HG03196 (cell line): ENCODE data around the gene PDPR.
"Not testable (repeated sequence)": the region's sequence is repeated elsewhere in the genome, so short reads cannot be mapped to it uniquely, and the experiment has no call there.

Source experiments
- ATAC-seq: cut with Tn5 transposase; IDR thresholded peaks from one replicate; pipeline ENCODE4 v1.9.1; 2021; ENCODE audit not compliant: unreplicated experiment

Gene PDPR

GRCh38 chr16:70113982-70114826, at the start of gene PDPR:
Gene PDPR, plus strand, starts transcription at chr16:70114332. Its CDS starts 6,161 bp downstream, at chr16:70120493.
- ATAC-seq, result peak; percentile 87

GRCh38 chr16:70064841-70065370, 49.2 kb upstream of the PDPR start:
- ATAC-seq, result peak; percentile 14

- ATAC-seq, result peak; percentile 20
These were observed 48.8 kb upstream of the PDPR start for GRCh38 chr16:70065376-70065745.

- peak; percentile 88 for ATAC-seq
These were observed 48.1 kb upstream of the PDPR start for GRCh38 chr16:70065746-70066658.

- ATAC-seq, result not testable (repeated sequence)
These were observed 47.4 kb upstream of the PDPR start for GRCh38 chr16:70066751-70067150.

GRCh38 chr16:70079081-70079480, 35.1 kb upstream of the PDPR start:
- not testable (repeated sequence) for ATAC-seq

GRCh38 chr16:70081219-70081618, 32.9 kb upstream of the PDPR start:
- ATAC-seq, result not testable (repeated sequence)

GRCh38 chr16:70083931-70084330, 30.2 kb upstream of the PDPR start:
- not testable (repeated sequence) for ATAC-seq

GRCh38 chr16:70088160-70088559, 26.0 kb upstream of the PDPR start:
- not testable (repeated sequence) for ATAC-seq

GRCh38 chr16:70088877-70089276, 25.3 kb upstream of the PDPR start:
- not testable (repeated sequence) for ATAC-seq

- ATAC-seq, result not testable (repeated sequence)
These were observed 24.8 kb upstream of the PDPR start for GRCh38 chr16:70089289-70089688.

- ATAC-seq, result not testable (repeated sequence)
These were observed 23.0 kb upstream of the PDPR start for GRCh38 chr16:70091104-70091503.

- not testable (repeated sequence) for ATAC-seq
These were observed 20.0 kb upstream of the PDPR start for GRCh38 chr16:70094096-70094495.

- not testable (repeated sequence) for ATAC-seq
These were observed 4.4 kb upstream of the PDPR start for GRCh38 chr16:70109583-70110279.

- not testable (repeated sequence) for ATAC-seq
These were observed 2.0 kb upstream of the PDPR start for GRCh38 chr16:70112162-70112561.

- ATAC-seq, result peak; percentile 8
These were observed 542 bp upstream of the PDPR start for GRCh38 chr16:70113599-70113981.

GRCh38 chr16:70118354-70118753, 4.2 kb downstream of the PDPR start:
- not testable (repeated sequence) for ATAC-seq

- not testable (repeated sequence) for ATAC-seq
These were observed 4.6 kb downstream of the PDPR start for GRCh38 chr16:70118776-70119175.

- not testable (repeated sequence) for ATAC-seq
These were observed 6.3 kb downstream of the PDPR start for GRCh38 chr16:70120398-70120797.

- ATAC-seq, result not testable (repeated sequence)
These were observed 9.7 kb downstream of the PDPR start for GRCh38 chr16:70123822-70124221.

GRCh38 chr16:70126226-70126625, 12.1 kb downstream of the PDPR start:
- not testable (repeated sequence) for ATAC-seq
